ENCODE results near the gene GRM3. TPM values are rescaled to one million over a fixed set of nuclear protein-coding genes. Genes with fewer than 3 reads are reported as not detected.

The GRM3 gene
- polyA plus RNA-seq, 1 of the 3 experiments (the other 2 are of a cell fraction), result not detected

DNA sequence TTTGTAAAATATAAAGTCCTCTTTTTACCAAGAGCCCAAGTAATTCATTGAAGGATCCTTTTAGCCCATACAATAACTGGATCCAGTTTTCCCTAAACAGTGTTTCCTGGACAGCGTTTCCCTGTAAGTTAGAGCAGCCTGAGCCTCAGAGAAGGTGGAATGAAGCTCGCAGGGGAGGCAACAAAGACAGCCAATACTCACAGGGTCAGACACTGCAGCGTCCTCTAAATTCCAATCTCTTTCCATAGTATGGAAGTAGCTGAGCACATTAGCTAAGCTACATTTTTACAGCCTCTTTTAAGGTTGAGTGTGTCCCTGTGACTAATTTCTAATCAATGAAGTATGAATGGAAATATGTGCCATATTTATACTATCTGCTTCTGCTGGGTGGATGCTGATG, 193.5 kb downstream of the GRM3 start:
- TF ChIP-seq TCF12 (IDR thresholded peaks at IDR 0.05) (no peak), RFX5 (IDR thresholded peaks at IDR 0.05; ENCODE audit: low read length) (no peak), EZH2phosphoT487 (IDR thresholded peaks at IDR 0.05; ENCODE audit: borderline replicate concordance, low read depth) (no peak), GABPA (IDR thresholded peaks at IDR 0.05; ENCODE audit: low read depth) (no peak), FOXJ3 (CRISPR knock-in tag; IDR thresholded peaks at IDR 0.05) (no peak), RAD21 (IDR thresholded peaks at IDR 0.05; ENCODE audit: low read length) (no peak), GATA2 (CRISPR knock-in tag; IDR thresholded peaks at IDR 0.05) (no peak), YY1 (IDR thresholded peaks at IDR 0.05; ENCODE audit: low read depth) (no peak), EP300 (IDR thresholded peaks at IDR 0.05; ENCODE audit: borderline replicate concordance in 1 of 2, low read depth in 1 of 2, low read length in 1 of 2) (no peak), MXI1 (IDR thresholded peaks at IDR 0.05; ENCODE audit: low read depth, low read length) (no peak), JUND (IDR thresholded peaks at IDR 0.05) (no peak), ELF1 (IDR thresholded peaks at IDR 0.05) (no peak)
- TF ChIP-seq, protein P1, sequence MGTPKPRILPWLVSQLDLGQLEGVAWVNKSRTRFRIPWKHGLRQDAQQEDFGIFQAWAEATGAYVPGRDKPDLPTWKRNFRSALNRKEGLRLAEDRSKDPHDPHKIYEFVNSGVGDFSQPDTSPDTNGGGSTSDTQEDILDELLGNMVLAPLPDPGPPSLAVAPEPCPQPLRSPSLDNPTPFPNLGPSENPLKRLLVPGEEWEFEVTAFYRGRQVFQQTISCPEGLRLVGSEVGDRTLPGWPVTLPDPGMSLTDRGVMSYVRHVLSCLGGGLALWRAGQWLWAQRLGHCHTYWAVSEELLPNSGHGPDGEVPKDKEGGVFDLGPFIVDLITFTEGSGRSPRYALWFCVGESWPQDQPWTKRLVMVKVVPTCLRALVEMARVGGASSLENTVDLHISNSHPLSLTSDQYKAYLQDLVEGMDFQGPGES (IDR thresholded peaks at IDR 0.05; ENCODE audit: low read depth, low read length), result no peak
- TF ChIP-seq, protein P2, sequence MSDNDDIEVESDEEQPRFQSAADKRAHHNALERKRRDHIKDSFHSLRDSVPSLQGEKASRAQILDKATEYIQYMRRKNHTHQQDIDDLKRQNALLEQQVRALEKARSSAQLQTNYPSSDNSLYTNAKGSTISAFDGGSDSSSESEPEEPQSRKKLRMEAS (IDR thresholded peaks at IDR 0.05; ENCODE audit: low read depth), result no peak
- TF ChIP-seq, protein P3, sequence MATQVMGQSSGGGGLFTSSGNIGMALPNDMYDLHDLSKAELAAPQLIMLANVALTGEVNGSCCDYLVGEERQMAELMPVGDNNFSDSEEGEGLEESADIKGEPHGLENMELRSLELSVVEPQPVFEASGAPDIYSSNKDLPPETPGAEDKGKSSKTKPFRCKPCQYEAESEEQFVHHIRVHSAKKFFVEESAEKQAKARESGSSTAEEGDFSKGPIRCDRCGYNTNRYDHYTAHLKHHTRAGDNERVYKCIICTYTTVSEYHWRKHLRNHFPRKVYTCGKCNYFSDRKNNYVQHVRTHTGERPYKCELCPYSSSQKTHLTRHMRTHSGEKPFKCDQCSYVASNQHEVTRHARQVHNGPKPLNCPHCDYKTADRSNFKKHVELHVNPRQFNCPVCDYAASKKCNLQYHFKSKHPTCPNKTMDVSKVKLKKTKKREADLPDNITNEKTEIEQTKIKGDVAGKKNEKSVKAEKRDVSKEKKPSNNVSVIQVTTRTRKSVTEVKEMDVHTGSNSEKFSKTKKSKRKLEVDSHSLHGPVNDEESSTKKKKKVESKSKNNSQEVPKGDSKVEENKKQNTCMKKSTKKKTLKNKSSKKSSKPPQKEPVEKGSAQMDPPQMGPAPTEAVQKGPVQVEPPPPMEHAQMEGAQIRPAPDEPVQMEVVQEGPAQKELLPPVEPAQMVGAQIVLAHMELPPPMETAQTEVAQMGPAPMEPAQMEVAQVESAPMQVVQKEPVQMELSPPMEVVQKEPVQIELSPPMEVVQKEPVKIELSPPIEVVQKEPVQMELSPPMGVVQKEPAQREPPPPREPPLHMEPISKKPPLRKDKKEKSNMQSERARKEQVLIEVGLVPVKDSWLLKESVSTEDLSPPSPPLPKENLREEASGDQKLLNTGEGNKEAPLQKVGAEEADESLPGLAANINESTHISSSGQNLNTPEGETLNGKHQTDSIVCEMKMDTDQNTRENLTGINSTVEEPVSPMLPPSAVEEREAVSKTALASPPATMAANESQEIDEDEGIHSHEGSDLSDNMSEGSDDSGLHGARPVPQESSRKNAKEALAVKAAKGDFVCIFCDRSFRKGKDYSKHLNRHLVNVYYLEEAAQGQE (IDR thresholded peaks at IDR 0.05; ENCODE audit: low read depth, low read length), result no peak
- TF ChIP-seq, protein P4, sequence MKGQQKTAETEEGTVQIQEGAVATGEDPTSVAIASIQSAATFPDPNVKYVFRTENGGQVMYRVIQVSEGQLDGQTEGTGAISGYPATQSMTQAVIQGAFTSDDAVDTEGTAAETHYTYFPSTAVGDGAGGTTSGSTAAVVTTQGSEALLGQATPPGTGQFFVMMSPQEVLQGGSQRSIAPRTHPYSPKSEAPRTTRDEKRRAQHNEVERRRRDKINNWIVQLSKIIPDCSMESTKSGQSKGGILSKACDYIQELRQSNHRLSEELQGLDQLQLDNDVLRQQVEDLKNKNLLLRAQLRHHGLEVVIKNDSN (IDR thresholded peaks at IDR 0.05; ENCODE audit: borderline replicate concordance, low read depth), result no peak
- TF ChIP-seq, protein P5, sequence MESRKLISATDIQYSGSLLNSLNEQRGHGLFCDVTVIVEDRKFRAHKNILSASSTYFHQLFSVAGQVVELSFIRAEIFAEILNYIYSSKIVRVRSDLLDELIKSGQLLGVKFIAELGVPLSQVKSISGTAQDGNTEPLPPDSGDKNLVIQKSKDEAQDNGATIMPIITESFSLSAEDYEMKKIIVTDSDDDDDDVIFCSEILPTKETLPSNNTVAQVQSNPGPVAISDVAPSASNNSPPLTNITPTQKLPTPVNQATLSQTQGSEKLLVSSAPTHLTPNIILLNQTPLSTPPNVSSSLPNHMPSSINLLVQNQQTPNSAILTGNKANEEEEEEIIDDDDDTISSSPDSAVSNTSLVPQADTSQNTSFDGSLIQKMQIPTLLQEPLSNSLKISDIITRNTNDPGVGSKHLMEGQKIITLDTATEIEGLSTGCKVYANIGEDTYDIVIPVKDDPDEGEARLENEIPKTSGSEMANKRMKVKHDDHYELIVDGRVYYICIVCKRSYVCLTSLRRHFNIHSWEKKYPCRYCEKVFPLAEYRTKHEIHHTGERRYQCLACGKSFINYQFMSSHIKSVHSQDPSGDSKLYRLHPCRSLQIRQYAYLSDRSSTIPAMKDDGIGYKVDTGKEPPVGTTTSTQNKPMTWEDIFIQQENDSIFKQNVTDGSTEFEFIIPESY (IDR thresholded peaks at IDR 0.05; ENCODE audit: borderline replicate concordance, low read depth), result no peak
- H3K79me2 ChIP-seq (ENCODE audit: insufficient read depth), result no peaks in the 10 kb centered on the region
- H4K20me1 ChIP-seq (ENCODE audit: insufficient read depth), result no peaks in the 10 kb centered on the region
- no peaks in the 10 kb centered on the region for H3K9me2 ChIP-seq
- no peak overlapping the region for H3K27ac ChIP-seq (ENCODE audit: low read depth in 2 of 2, low read length in 1 of 2)
- H2AFZ ChIP-seq (ENCODE audit: low read depth), result no peak overlapping the region
- H3K9ac ChIP-seq, result no peak overlapping the region
- H3K36me3 ChIP-seq (replicated peaks in 1 of 2; ENCODE audit: control insufficient read depth in 1 of 2, insufficient read depth in 2 of 2, low read length in 1 of 2), result no peaks in the 10 kb centered on the region
- no peak overlapping the region for H3K4me3 ChIP-seq (ENCODE audit: low read depth in 2 of 2, low read length in 1 of 2)
- ChIA-PET CTCF (no interaction called here), POLR2A (no interaction called here)
- H3K27me3 ChIP-seq (ENCODE audit: insufficient read depth), result no peaks in the 10 kb centered on the region
- H3K4me1 ChIP-seq (ENCODE audit: control insufficient read depth in 1 of 2, insufficient read depth in 2 of 2, low read depth in 1 of 2, low read length in 1 of 2), result no peaks in the 10 kb centered on the region
- no peaks in the 10 kb centered on the region for H3K9me3 ChIP-seq
- H3F3A ChIP-seq (replicated peaks; ENCODE audit: insufficient read depth), result no peaks in the 10 kb centered on the region
- DNase-seq, result no peak
- WGBS (ENCODE audit: low lambda C conversion rate), result 61% methylated on average over 3 of the region's 3 CpGs
- H3K4me2 ChIP-seq, result no peak overlapping the region

All from SK-N-SH (cell line).